ENCODE results near the gene CDRT4. TPM values are rescaled to one million over a fixed set of nuclear protein-coding genes. Genes with fewer than 3 reads are reported as not detected.

The CDRT4 gene
- total and polyA plus RNA-seq, 2 experiments from 2014 or later, result 6.5 to 13.0 TPM

DNA sequence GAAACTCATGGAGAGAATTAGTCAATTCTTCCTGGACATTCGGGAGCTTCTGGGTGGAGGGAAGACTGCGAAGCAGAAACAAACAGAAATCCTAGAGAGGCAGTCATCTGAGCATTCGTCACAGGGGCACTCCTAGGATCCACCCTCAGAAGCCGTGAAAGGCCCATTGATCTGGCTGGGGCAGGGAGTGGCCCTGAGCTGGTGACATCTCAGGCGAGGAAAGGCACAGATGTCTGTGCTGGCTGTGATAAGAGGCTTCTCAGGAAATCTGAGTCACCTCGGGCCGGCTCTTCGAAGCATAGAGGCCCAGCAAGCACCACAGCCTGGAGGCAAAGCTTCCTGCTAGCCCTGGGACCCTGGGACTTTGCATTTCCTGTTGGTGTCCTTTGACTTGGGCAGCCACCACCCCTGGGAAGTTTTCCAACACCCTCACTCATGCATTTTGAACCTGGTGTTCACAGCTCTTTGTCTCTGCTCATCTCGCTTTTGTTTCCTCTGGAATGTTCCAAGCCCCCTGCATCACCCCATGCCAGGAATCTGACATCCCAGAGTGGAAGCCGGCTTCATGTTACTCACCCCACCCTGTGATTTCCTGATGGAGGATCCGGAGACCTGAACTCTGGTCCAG is 23.3 kb upstream of the CDRT4 start:
- Mint-ChIP-seq H3K36me3 (ENCODE audit: low read depth) (peaks cover 58% of the 10 kb centered on the region), H3K9me3 (peaks cover 6% of the 10 kb centered on the region; the same call in 1 of the 3 replicates), H3K4me3 (no peak overlapping the region; the same call in 2 of the 3 replicates), H3K4me1 (peaks cover 35% of the 10 kb centered on the region), H3K27ac (peak overlapping the region; percentile 91), H3K27me3 (ENCODE audit: insufficient read depth, low read depth, poor library complexity) (peaks cover 23% of the 10 kb centered on the region)
- no peak for TF ChIP-seq CREB1 (CRISPR knock-in tag; IDR thresholded peaks at IDR 0.05; ENCODE audit: low read depth)
- TF ChIP-seq, protein P1, sequence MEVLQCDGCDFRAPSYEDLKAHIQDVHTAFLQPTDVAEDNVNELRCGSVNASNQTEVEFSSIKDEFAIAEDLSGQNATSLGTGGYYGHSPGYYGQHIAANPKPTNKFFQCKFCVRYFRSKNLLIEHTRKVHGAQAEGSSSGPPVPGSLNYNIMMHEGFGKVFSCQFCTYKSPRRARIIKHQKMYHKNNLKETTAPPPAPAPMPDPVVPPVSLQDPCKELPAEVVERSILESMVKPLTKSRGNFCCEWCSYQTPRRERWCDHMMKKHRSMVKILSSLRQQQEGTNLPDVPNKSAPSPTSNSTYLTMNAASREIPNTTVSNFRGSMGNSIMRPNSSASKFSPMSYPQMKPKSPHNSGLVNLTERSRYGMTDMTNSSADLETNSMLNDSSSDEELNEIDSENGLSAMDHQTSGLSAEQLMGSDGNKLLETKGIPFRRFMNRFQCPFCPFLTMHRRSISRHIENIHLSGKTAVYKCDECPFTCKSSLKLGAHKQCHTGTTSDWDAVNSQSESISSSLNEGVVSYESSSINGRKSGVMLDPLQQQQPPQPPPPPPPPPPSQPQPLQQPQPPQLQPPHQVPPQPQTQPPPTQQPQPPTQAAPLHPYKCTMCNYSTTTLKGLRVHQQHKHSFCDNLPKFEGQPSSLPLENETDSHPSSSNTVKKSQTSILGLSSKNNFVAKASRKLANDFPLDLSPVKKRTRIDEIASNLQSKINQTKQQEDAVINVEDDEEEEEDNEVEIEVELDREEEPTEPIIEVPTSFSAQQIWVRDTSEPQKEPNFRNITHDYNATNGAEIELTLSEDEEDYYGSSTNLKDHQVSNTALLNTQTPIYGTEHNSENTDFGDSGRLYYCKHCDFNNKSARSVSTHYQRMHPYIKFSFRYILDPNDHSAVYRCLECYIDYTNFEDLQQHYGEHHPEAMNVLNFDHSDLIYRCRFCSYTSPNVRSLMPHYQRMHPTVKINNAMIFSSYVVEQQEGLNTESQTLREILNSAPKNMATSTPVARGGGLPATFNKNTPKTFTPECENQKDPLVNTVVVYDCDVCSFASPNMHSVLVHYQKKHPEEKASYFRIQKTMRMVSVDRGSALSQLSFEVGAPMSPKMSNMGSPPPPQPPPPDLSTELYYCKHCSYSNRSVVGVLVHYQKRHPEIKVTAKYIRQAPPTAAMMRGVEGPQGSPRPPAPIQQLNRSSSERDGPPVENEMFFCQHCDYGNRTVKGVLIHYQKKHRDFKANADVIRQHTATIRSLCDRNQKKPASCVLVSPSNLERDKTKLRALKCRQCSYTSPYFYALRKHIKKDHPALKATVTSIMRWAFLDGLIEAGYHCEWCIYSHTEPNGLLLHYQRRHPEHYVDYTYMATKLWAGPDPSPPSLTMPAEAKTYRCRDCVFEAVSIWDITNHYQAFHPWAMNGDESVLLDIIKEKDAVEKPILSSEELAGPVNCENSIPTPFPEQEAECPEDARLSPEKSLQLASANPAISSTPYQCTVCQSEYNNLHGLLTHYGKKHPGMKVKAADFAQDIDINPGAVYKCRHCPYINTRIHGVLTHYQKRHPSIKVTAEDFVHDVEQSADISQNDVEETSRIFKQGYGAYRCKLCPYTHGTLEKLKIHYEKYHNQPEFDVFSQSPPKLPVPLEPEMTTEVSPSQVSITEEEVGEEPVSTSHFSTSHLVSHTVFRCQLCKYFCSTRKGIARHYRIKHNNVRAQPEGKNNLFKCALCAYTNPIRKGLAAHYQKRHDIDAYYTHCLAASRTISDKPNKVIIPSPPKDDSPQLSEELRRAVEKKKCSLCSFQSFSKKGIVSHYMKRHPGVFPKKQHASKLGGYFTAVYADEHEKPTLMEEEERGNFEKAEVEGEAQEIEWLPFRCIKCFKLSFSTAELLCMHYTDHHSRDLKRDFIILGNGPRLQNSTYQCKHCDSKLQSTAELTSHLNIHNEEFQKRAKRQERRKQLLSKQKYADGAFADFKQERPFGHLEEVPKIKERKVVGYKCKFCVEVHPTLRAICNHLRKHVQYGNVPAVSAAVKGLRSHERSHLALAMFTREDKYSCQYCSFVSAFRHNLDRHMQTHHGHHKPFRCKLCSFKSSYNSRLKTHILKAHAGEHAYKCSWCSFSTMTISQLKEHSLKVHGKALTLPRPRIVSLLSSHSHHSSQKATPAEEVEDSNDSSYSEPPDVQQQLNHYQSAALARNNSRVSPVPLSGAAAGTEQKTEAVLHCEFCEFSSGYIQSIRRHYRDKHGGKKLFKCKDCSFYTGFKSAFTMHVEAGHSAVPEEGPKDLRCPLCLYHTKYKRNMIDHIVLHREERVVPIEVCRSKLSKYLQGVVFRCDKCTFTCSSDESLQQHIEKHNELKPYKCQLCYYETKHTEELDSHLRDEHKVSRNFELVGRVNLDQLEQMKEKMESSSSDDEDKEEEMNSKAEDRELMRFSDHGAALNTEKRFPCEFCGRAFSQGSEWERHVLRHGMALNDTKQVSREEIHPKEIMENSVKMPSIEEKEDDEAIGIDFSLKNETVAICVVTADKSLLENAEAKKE (CRISPR knock-in tag; IDR thresholded peaks at IDR 0.05), result 0 out of 2 replicates have a peak, but pooled peaks have one; percentile 1
- H3K79me2 ChIP-seq (replicated peaks; ENCODE audit: insufficient read depth), result no peaks in the 10 kb centered on the region; the same call in 1 of the 2 replicates
- H3K36me3 ChIP-seq (ENCODE audit: insufficient read depth), result peaks cover 6% of the 10 kb centered on the region; the same call in 1 of the 2 replicates
- peak overlapping the region; percentile 98 for H3K27ac ChIP-seq (ENCODE audit: low read depth)
- peak overlapping the region; percentile 30; the same call in 1 of the 2 replicates for H3K4me3 ChIP-seq
- H3K4me2 ChIP-seq, result peak overlapping the region; percentile 49
- no peaks in the 10 kb centered on the region for H3K9me2 ChIP-seq (ENCODE audit: insufficient read depth)
- DNase-seq (ENCODE audit: low spot score), result peak; percentile 85
- no peaks in the 10 kb centered on the region for H4K20me1 ChIP-seq (replicated peaks; ENCODE audit: insufficient read depth)
- peaks cover 25% of the 10 kb centered on the region for H3K4me1 ChIP-seq (ENCODE audit: insufficient read depth)
- H2AFZ ChIP-seq, result no peak overlapping the region
- H3F3A ChIP-seq (replicated peaks; ENCODE audit: low read depth), result peaks cover 7% of the 10 kb centered on the region; the same call in 1 of the 2 replicates
- ATAC-seq, result peak; percentile 84
- no peaks in the 10 kb centered on the region for H3K27me3 ChIP-seq (ENCODE audit: insufficient read depth)

DNA sequence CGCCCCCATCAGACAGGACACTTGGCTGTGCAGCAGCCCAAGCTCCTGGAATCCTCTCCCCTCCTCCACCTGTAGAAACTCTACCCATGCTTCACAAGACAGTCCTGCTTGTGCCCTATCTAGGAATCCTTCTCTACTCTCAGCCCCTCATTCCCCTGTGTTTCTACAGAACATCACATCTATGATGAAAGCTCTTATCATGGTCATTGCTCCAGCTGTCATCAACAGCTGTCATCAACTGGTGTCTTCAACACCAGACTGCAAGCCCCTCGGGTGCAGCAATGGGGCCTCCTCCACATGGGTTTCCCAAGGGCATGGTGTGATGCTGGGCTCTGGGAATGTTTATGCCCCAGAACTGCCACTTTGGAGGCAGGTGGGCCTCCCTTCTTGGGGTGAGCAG is 21.1 kb upstream of the CDRT4 start:
- no peaks in the 10 kb centered on the region for H4K20me1 ChIP-seq (replicated peaks; ENCODE audit: insufficient read depth)
- no peak for DNase-seq (ENCODE audit: low spot score)
- peaks cover 6% of the 10 kb centered on the region; the same call in 1 of the 3 replicates for H3K9me3 Mint-ChIP-seq
- H3K36me3 ChIP-seq (ENCODE audit: insufficient read depth), result peaks cover 6% of the 10 kb centered on the region; the same call in 1 of the 2 replicates
- no peaks in the 10 kb centered on the region for H3K27me3 ChIP-seq (ENCODE audit: insufficient read depth)
- no peak overlapping the region for H2AFZ ChIP-seq
- peaks cover 18% of the 10 kb centered on the region for H3K27me3 Mint-ChIP-seq (ENCODE audit: insufficient read depth, low read depth, poor library complexity)
- peaks cover 40% of the 10 kb centered on the region for H3K36me3 Mint-ChIP-seq (ENCODE audit: low read depth)
- H3F3A ChIP-seq (replicated peaks; ENCODE audit: low read depth), result peaks cover 7% of the 10 kb centered on the region; the same call in 1 of the 2 replicates
- H3K4me3 Mint-ChIP-seq, result no peak overlapping the region
- no peak overlapping the region for H3K4me2 ChIP-seq
- peaks cover 49% of the 10 kb centered on the region for H3K4me1 Mint-ChIP-seq
- no peaks in the 10 kb centered on the region; the same call in 1 of the 2 replicates for H3K79me2 ChIP-seq (replicated peaks; ENCODE audit: insufficient read depth)
- H3K4me3 ChIP-seq, result no peak overlapping the region
- ATAC-seq, result no peak
- H3K4me1 ChIP-seq (ENCODE audit: insufficient read depth), result peaks cover 30% of the 10 kb centered on the region
- H3K27ac ChIP-seq (ENCODE audit: low read depth), result no peak overlapping the region
- H3K9me2 ChIP-seq (ENCODE audit: insufficient read depth), result no peaks in the 10 kb centered on the region
- no peak overlapping the region for H3K27ac Mint-ChIP-seq
- TF ChIP-seq, protein P2, sequence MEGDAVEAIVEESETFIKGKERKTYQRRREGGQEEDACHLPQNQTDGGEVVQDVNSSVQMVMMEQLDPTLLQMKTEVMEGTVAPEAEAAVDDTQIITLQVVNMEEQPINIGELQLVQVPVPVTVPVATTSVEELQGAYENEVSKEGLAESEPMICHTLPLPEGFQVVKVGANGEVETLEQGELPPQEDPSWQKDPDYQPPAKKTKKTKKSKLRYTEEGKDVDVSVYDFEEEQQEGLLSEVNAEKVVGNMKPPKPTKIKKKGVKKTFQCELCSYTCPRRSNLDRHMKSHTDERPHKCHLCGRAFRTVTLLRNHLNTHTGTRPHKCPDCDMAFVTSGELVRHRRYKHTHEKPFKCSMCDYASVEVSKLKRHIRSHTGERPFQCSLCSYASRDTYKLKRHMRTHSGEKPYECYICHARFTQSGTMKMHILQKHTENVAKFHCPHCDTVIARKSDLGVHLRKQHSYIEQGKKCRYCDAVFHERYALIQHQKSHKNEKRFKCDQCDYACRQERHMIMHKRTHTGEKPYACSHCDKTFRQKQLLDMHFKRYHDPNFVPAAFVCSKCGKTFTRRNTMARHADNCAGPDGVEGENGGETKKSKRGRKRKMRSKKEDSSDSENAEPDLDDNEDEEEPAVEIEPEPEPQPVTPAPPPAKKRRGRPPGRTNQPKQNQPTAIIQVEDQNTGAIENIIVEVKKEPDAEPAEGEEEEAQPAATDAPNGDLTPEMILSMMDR (conservative IDR thresholded peaks at IDR 0.05; ENCODE audit: low read depth in 2 of 2), result no peak
- no peak for TF ChIP-seq POLR2AphosphoS5 (IDR thresholded peaks at IDR 0.05; ENCODE audit: low read depth)
- TF ChIP-seq ZNF331 (CRISPR knock-in tag; IDR thresholded peaks at IDR 0.05; ENCODE audit: low read depth), result no peak
- TF ChIP-seq STAT1 (IDR thresholded peaks at IDR 0.05; ENCODE audit: unreplicated experiment), result no peak
- TF ChIP-seq, protein P3, sequence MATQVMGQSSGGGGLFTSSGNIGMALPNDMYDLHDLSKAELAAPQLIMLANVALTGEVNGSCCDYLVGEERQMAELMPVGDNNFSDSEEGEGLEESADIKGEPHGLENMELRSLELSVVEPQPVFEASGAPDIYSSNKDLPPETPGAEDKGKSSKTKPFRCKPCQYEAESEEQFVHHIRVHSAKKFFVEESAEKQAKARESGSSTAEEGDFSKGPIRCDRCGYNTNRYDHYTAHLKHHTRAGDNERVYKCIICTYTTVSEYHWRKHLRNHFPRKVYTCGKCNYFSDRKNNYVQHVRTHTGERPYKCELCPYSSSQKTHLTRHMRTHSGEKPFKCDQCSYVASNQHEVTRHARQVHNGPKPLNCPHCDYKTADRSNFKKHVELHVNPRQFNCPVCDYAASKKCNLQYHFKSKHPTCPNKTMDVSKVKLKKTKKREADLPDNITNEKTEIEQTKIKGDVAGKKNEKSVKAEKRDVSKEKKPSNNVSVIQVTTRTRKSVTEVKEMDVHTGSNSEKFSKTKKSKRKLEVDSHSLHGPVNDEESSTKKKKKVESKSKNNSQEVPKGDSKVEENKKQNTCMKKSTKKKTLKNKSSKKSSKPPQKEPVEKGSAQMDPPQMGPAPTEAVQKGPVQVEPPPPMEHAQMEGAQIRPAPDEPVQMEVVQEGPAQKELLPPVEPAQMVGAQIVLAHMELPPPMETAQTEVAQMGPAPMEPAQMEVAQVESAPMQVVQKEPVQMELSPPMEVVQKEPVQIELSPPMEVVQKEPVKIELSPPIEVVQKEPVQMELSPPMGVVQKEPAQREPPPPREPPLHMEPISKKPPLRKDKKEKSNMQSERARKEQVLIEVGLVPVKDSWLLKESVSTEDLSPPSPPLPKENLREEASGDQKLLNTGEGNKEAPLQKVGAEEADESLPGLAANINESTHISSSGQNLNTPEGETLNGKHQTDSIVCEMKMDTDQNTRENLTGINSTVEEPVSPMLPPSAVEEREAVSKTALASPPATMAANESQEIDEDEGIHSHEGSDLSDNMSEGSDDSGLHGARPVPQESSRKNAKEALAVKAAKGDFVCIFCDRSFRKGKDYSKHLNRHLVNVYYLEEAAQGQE (IDR thresholded peaks at IDR 0.05; ENCODE audit: unreplicated experiment), result no peak
- no peak for TF ChIP-seq JUNB (IDR thresholded peaks at IDR 0.05; ENCODE audit: unreplicated experiment)

Measured in GM23338 (cell line).